T-helper 17 cell (primary cell): Measurements from ENCODE around the gene ZDBF2. TPM values are rescaled to one million over a fixed set of nuclear protein-coding genes. Genes with fewer than 3 reads are reported as not detected.

Source experiments
- ATAC-seq: fragments of 150-1000 bp; cut with Tn5 transposase; 2 replicates; pipeline ENCODE4 v1.10.0; 2021; ENCODE audit warnings: mild to moderate bottlenecking, moderate library complexity
- DNase-seq, 3 donors: peaks; one replicate each; pipeline versions ENCODE4 v3.0.0 to v3.0.0-alpha.2; 2020 to 2021
- H3K9me3 ChIP-seq: one replicate; pipeline ENCODE4 v1.7.0; 2013; ENCODE audit warnings: low read length, mild to moderate bottlenecking; ENCODE audit not compliant: control insufficient read depth, poor library complexity, severe bottlenecking
- H3K27ac Mint-ChIP-seq: one replicate; pipeline ENCODE4 v1.8.0; 2022; ENCODE audit warnings: mild to moderate bottlenecking, moderate library complexity, mixed read lengths
- H3K27me3 Mint-ChIP-seq: one replicate; pipeline ENCODE4 v1.8.0; 2022; ENCODE audit warnings: mixed read lengths
- H3K36me3 Mint-ChIP-seq: one replicate; pipeline ENCODE4 v1.8.0; 2022; ENCODE audit warnings: low read depth, mixed read lengths
- H3K4me1 Mint-ChIP-seq: one replicate; pipeline ENCODE4 v1.8.0; 2022; ENCODE audit warnings: mild to moderate bottlenecking, mixed read lengths
- H3K4me3 Mint-ChIP-seq: one replicate; pipeline ENCODE4 v1.8.0; 2022; ENCODE audit warnings: mild to moderate bottlenecking, moderate library complexity, mixed read lengths
- total RNA-seq, 4 donors: library from RNA in 2 of 4; stranded (reverse) in 2 of 4; gene quantifications; one replicate each; pipeline ENCODE4 v1.2.3 and lab custom pipeline; 2022 to 2026

ZDBF2 gene
- total RNA-seq, 2 donors from 2014 or later, result 14.0 to 23.2 TPM

DNA sequence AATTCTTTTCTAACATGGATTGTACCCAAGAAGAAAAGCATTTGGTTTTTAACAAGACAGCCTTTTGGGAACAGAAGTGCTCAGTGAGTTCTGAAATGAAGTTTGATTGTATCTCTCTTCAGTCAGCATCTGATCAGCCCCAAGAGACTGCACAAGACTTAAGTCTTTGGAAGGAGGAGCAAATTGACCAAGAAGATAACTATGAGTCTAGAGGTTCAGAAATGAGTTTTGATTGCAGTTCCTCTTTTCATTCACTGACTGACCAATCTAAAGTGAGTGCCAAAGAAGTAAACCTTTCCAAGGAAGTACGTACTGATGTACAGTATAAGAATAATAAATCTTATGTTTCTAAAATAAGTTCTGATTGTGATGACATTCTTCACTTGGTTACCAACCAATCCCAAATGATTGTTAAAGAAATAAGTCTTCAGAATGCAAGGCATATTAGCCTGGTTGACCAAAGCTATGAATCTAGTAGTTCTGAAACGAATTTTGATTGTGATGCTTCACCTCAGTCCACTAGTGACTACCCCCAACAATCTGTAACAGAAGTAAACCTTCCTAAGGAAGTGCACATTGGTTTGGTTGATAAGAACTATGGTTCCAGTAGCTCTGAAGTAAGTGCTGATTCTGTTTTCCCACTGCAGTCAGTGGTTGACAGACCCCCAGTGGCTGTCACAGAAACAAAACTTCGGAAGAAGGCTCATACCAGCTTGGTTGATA lies 31.2 kb downstream of the ZDBF2 start:
- H3K36me3 Mint-ChIP-seq, result peaks cover 3% of the 10 kb centered on the region
- ATAC-seq (no peak), DNase-seq (no peak)
- no peak overlapping the region for H3K27ac Mint-ChIP-seq
- H3K4me3 Mint-ChIP-seq, result no peak overlapping the region
- H3K4me1 Mint-ChIP-seq, result no peaks in the 10 kb centered on the region
- H3K9me3 ChIP-seq, result peaks cover 3% of the 10 kb centered on the region
- H3K27me3 Mint-ChIP-seq, result no peaks in the 10 kb centered on the region

DNA sequence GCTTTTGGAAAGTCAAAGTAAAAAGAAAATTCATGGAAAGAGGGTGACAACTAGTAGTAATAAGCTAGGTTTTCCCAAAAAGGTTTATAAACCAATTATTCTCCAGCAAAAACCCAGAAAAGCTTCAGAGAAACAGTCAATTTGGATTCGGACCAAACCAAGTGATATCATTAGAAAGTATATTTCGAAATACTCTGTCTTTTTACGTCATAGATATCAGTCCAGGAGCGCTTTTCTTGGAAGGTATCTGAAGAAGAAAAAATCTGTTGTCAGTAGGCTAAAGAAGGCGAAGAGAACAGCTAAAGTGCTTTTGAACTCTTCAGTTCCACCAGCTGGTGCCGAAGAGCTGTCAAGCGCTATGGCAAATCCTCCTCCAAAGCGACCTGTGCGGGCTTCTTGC lies 36.6 kb downstream of the ZDBF2 start:
- H3K27me3 Mint-ChIP-seq, result no peaks in the 10 kb centered on the region
- peaks cover under 1% of the 10 kb centered on the region for H3K4me1 Mint-ChIP-seq
- no peak overlapping the region for H3K27ac Mint-ChIP-seq
- DNase-seq (no peak), ATAC-seq (no peak)
- peaks cover 3% of the 10 kb centered on the region for H3K9me3 ChIP-seq
- peak overlapping the region; percentile 49 for H3K4me3 Mint-ChIP-seq
- H3K36me3 Mint-ChIP-seq, result peaks cover 2% of the 10 kb centered on the region

DNA sequence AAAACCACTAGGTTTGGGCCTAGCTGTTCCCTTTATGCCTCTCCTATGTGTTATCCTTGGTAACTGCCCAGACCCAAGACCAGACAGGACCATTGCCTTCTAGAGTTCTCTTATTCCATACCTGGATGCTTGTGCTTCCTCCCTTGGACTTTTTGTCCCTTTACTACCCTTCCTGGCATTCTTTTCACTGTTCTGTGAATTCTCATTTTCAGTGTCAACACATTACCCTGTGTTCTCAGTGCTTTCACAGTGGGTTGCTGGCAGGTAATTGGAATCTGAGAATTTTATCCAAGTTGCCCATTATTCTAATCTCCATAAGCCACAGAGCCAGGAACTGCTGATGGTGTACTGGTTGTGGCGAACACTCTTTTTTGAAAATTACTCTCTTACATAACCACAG lies 41.7 kb downstream of the ZDBF2 start:
- H3K36me3 Mint-ChIP-seq, result peaks cover 2% of the 10 kb centered on the region
- no peak overlapping the region for H3K27ac Mint-ChIP-seq
- peaks cover 3% of the 10 kb centered on the region for H3K4me1 Mint-ChIP-seq
- ATAC-seq (no peak), DNase-seq (no peak)
- no peak overlapping the region for H3K4me3 Mint-ChIP-seq
- H3K27me3 Mint-ChIP-seq, result no peaks in the 10 kb centered on the region
- no peaks in the 10 kb centered on the region for H3K9me3 ChIP-seq

DNA sequence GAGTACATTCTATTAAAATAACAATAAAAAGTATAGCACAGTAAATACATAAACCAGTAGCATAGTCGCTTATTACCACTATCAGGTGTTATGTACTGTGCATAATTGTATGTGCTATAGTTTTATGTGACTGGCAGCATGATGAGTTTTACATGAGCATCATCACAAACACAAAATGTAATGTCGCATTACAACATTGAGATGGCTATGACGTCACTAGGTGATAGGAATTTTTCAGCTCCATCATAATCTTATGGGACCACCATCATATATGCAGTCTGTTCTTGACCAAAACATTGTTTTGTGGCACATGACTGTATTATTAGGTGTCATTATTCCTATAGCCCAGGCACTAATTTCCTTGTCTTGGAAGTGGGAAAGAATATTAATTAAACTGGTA lies 48.6 kb downstream of the ZDBF2 start:
- Mint-ChIP-seq H3K4me1 (no peaks in the 10 kb centered on the region), H3K4me3 (no peak overlapping the region), H3K36me3 (no peaks in the 10 kb centered on the region), H3K27ac (no peak overlapping the region), H3K27me3 (no peaks in the 10 kb centered on the region)
- no peak for DNase-seq
- no peaks in the 10 kb centered on the region for H3K9me3 ChIP-seq
- no peak for ATAC-seq

DNA sequence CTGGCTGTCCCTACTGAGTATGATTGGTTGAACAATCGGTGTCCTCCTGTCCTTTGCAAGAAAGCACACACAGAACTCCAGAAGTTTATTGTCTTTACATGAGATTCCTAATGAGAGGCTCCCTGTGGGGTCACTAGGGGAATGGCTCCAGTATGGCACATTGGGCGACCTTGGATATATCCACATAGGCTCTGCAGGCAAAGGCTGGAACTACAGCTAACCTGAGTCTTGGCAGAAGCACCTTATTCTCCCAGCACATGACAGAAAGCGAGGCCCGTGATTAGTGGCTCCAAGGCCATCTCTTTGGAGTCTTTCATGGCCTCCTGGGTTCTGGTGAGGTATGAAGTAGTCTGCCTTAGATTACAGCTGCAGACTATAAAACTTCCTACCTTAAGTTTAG lies 49.0 kb downstream of the ZDBF2 start:
- H3K36me3 Mint-ChIP-seq, result no peaks in the 10 kb centered on the region
- H3K27ac Mint-ChIP-seq, result no peak overlapping the region
- no peaks in the 10 kb centered on the region for H3K4me1 Mint-ChIP-seq
- DNase-seq (no peak), ATAC-seq (no peak)
- H3K4me3 Mint-ChIP-seq, result no peak overlapping the region
- H3K27me3 Mint-ChIP-seq, result peaks cover 2% of the 10 kb centered on the region
- H3K9me3 ChIP-seq, result no peaks in the 10 kb centered on the region

DNA sequence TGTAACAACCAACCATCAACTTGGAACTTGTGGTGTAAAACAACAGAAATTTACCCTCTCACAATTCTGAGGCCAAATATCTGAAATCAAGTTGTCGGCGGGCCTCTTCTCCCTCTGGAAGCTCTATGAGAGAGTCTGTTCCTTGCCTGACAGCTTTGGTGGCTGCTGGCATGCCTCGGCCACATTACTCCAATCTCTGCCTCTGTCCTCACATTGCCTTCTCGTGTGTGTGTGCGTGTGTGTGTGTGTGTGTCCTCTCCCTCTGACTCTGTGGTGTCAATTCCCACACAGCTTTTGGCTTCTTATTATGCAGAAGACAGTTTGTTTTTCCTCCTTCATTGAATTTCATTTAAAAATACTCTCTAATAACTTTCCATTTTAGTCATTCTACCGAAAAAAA lies 50.4 kb downstream of the ZDBF2 start:
- no peak overlapping the region for H3K4me3 Mint-ChIP-seq
- no peaks in the 10 kb centered on the region for H3K4me1 Mint-ChIP-seq
- no peak for DNase-seq
- H3K9me3 ChIP-seq, result no peaks in the 10 kb centered on the region
- H3K36me3 Mint-ChIP-seq, result no peaks in the 10 kb centered on the region
- no peak overlapping the region for H3K27ac Mint-ChIP-seq
- no peak for ATAC-seq
- peaks cover 13% of the 10 kb centered on the region for H3K27me3 Mint-ChIP-seq

DNA sequence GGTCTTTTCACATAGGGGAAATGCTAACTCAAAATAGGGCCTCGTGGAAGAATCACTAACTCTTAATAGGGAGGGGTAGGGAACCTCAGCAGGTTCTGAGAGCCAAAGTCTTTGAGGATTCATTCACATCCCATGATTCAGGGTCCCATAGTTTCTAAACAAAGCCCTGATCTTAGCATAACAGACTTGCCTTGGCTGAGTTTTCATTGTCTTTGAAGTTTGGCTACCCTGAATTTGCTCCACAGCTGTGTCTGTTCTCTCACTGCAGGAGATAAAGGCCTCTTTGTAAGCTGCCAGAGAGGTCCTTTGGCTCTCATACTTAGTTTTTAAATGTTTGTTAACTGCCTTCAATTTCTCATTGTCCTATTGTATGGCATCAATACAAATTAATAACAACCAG lies 54.5 kb downstream of the ZDBF2 start:
- ATAC-seq (no peak), DNase-seq (no peak)
- H3K9me3 ChIP-seq, result no peaks in the 10 kb centered on the region
- Mint-ChIP-seq H3K36me3 (no peaks in the 10 kb centered on the region), H3K4me1 (no peaks in the 10 kb centered on the region), H3K4me3 (no peak overlapping the region), H3K27me3 (peaks cover 20% of the 10 kb centered on the region), H3K27ac (no peak overlapping the region)

DNA sequence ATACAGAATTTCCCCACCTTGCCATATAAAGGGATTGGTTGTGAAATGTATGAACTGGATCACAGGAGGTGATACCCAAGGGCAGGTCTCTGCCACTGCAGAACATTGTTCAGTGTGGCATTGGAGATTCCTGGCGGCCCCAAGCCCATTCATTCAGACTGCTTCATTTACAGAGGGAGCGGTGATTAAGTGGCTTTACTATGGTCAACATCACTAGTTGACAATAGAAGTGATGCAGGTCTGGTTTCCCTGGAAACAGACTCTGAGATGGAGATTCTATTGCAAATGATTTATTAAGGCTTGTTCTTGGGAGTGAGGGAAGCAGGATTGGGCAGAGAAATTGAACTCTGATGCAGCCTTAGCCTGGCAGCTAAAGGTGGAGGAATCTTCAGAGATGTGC lies 62.4 kb downstream of the ZDBF2 start:
- no peak overlapping the region for H3K4me3 Mint-ChIP-seq
- no peak for ATAC-seq
- no peaks in the 10 kb centered on the region for H3K9me3 ChIP-seq
- no peak for DNase-seq
- H3K36me3 Mint-ChIP-seq, result no peaks in the 10 kb centered on the region
- H3K4me1 Mint-ChIP-seq, result no peaks in the 10 kb centered on the region
- H3K27ac Mint-ChIP-seq, result no peak overlapping the region
- peaks cover 10% of the 10 kb centered on the region for H3K27me3 Mint-ChIP-seq

DNA sequence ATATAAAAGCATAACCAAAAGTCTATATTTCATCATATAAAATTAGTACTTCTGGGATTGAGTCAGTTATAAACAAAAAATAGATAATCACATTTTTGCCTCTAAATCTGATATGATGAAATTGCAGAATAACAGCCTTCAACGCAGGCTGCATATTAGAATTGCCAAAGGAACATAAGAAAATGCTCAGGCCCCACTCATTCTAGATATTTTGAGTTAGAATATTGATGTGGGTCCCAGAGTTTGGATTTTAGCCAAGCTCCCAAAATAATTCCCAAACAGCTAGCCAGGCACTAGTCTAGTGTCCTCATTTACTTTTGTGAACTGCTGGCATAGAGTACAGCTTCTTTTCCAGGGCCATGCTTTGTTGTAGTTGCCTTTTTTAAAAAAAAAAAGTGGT lies 63.5 kb downstream of the ZDBF2 start:
- Mint-ChIP-seq H3K4me3 (no peak overlapping the region), H3K4me1 (no peaks in the 10 kb centered on the region), H3K27me3 (peaks cover 10% of the 10 kb centered on the region), H3K27ac (no peak overlapping the region), H3K36me3 (no peaks in the 10 kb centered on the region)
- H3K9me3 ChIP-seq, result no peaks in the 10 kb centered on the region
- DNase-seq, result no peak
- no peak for ATAC-seq

DNA sequence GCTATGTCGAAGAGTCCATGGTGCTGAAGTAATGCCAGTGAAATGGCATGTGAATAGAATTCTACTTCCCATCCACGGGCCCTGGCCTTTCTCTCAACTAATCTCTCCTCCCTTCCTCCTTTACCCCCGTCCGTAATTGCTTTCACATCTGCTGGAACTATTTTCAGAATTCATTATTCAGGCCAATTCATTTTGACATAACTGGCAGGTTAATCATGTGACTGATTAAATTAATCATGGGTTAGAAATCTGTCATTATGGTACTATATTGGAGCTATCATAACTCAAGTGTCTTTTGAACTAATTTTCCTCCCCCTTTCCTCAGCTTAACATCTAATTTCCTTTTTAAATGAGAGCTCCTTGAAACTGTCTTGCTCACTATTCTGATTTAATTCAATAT lies 66.9 kb downstream of the ZDBF2 start:
- H3K9me3 ChIP-seq, result no peaks in the 10 kb centered on the region
- no peak for ATAC-seq
- no peak overlapping the region for H3K27ac Mint-ChIP-seq

DNA sequence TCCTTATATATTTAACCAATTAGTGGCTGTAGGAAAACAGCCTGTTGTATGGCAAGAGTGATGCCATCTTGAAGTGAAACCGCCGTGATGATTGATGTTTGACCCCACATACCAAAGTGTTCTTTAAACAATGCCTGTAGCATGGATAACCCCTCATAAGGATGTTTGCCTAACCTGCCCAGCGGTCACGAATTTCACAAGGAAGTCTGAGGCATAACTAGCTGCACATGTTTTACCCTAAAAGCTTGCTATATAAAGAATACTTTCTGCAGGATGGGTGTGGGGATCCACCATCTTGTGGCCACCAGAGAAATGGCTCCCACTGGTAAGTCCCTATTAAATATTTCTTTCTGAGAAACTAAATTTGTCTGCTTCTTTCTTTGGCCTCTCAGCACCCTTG lies 68.7 kb downstream of the ZDBF2 start:
- Mint-ChIP-seq H3K36me3 (no peaks in the 10 kb centered on the region), H3K27ac (no peak overlapping the region), H3K4me3 (no peak overlapping the region), H3K27me3 (no peaks in the 10 kb centered on the region), H3K4me1 (no peaks in the 10 kb centered on the region)
- ATAC-seq (no peak), DNase-seq (no peak)
- no peaks in the 10 kb centered on the region for H3K9me3 ChIP-seq

More for the DNA sequence above, 66.9 kb downstream of the ZDBF2 start:
- H3K27me3 Mint-ChIP-seq, result peaks cover 7% of the 10 kb centered on the region
- H3K4me3 Mint-ChIP-seq, result no peak overlapping the region
- DNase-seq, result no peak
- H3K36me3 Mint-ChIP-seq, result no peaks in the 10 kb centered on the region
- H3K4me1 Mint-ChIP-seq, result no peaks in the 10 kb centered on the region

DNA sequence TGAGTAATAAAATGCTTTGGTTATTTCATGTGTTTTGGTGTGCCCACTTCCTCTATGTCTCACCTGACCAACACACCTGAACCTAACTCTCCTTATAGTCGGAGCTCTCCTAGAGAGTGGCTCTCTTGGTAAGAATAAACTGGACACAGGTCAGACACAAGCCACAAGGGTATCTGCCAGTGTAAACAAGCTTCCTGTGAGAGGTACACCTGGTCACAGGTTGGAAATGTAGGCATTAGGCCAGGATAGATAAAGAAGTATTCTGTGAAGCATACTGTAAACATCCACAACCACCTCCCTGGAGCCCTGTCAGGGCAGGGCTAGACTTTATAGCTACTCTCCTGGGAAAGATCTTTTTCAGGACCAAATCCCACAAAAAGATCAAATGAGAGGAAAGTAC lies 69.4 kb downstream of the ZDBF2 start:
- ATAC-seq (no peak), DNase-seq (no peak)
- H3K27me3 Mint-ChIP-seq, result no peaks in the 10 kb centered on the region
- no peaks in the 10 kb centered on the region for H3K9me3 ChIP-seq
- H3K4me1 Mint-ChIP-seq, result no peaks in the 10 kb centered on the region
- no peak overlapping the region for H3K4me3 Mint-ChIP-seq
- no peaks in the 10 kb centered on the region for H3K36me3 Mint-ChIP-seq
- H3K27ac Mint-ChIP-seq, result no peak overlapping the region

DNA sequence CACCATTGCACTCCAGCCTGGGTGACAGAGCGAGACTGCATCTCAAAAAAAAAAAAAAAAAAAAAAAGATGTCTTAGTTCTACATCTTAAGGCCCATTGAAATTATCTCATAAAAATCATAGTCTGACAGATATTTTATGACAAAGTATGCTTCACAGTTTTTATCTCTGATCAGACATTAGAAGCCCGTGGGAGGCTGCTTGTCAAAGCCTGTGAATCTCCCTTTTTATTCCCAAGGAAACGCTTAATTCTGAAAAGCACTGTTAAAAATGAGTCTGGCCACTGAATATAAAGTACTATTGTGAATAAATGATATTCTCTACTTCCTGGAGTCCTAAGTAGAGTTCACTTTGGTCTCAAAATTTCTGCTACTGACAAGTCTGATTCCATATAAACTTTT lies 71.1 kb downstream of the ZDBF2 start:
- no peak overlapping the region for H3K27ac Mint-ChIP-seq
- ATAC-seq, result no peak
- no peak for DNase-seq
- no peak overlapping the region for H3K4me3 Mint-ChIP-seq
- no peaks in the 10 kb centered on the region for H3K36me3 Mint-ChIP-seq
- H3K9me3 ChIP-seq, result no peaks in the 10 kb centered on the region
- no peaks in the 10 kb centered on the region for H3K4me1 Mint-ChIP-seq
- H3K27me3 Mint-ChIP-seq, result no peaks in the 10 kb centered on the region

DNA sequence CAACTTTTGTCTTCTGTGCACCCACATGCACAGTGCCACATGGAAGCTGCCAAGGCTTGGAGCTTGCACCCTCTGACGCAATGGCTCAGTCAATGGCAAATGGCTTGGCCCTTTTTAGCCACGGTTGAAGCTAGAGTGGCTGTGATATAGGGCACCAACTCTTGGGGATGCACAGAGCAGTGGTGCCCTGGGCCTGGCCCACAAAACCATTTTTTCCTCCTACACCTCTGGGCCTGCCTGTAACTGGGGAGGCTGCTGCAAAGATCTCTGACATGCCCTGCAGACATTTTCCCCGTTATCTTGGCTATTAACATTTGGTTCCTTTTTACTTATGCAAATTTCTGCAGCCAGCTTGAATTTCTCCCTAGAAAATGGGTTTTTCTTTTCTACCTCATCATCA lies 74.9 kb downstream of the ZDBF2 start:
- H3K4me1 Mint-ChIP-seq, result peaks cover 3% of the 10 kb centered on the region
- H3K4me3 Mint-ChIP-seq, result no peak overlapping the region
- H3K27ac Mint-ChIP-seq, result no peak overlapping the region
- no peaks in the 10 kb centered on the region for H3K36me3 Mint-ChIP-seq
- no peaks in the 10 kb centered on the region for H3K27me3 Mint-ChIP-seq
- DNase-seq (no peak), ATAC-seq (no peak)
- H3K9me3 ChIP-seq, result no peaks in the 10 kb centered on the region
